Measurements from ENCODE around the gene PARVB. TPM values are rescaled to one million over a fixed set of nuclear protein-coding genes. Genes with fewer than 3 reads are reported as not detected.

PARVB gene
- polyA plus RNA-seq, 3 donors = 20.8 to 24.2 (median 23.5) TPM

DNA sequence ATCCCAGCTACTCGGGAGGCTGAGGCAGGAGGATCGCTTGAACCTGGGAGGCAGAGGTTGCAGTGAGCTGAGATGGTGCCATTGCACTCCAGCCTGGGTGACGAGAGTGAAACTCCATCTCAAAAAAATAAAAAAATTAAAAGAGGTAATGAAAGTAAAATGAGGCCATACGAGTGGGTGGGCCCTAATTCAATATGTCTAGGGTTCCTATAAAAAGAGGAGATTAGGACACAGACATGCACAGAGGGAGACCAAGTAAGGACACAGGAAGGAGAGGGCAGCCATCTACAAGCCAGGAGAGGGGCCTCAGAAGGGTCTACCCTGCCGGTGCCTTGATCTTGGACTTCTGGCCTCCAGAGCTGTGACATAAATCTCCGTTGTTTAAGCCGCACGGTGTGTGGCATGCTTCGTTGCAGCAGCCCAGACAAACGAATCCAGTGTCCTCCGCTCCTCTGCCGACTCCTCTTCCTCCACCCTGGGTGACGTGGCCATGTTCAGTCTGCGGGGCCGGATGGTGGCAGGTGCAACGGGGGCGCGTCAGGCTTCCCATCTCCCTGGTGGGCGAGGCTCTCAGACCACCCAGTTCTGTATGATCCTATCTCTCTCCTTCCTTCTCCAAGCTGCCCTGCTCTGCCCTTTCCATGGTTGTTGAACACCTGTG is 105.0 kb downstream of the PARVB start:
- no peak for DNase-seq (ENCODE audit: low read depth in 3 of 3, low spot score in 2 of 3)

- no peak for DNase-seq (ENCODE audit: low read depth in 3 of 3, low spot score in 2 of 3)
These were observed 105.5 kb downstream of the PARVB start for GRCh38 chr22:44129619-44129976.

GRCh38 chr22:44130076-44130711 is 106.1 kb downstream of the PARVB start:
- DNase-seq (ENCODE audit: low read depth in 3 of 3, low spot score in 2 of 3) = no peak

GRCh38 chr22:44131412-44131811 is 107.3 kb downstream of the PARVB start:
- no peak for DNase-seq (ENCODE audit: low read depth in 3 of 3, low spot score in 2 of 3)

DNA sequence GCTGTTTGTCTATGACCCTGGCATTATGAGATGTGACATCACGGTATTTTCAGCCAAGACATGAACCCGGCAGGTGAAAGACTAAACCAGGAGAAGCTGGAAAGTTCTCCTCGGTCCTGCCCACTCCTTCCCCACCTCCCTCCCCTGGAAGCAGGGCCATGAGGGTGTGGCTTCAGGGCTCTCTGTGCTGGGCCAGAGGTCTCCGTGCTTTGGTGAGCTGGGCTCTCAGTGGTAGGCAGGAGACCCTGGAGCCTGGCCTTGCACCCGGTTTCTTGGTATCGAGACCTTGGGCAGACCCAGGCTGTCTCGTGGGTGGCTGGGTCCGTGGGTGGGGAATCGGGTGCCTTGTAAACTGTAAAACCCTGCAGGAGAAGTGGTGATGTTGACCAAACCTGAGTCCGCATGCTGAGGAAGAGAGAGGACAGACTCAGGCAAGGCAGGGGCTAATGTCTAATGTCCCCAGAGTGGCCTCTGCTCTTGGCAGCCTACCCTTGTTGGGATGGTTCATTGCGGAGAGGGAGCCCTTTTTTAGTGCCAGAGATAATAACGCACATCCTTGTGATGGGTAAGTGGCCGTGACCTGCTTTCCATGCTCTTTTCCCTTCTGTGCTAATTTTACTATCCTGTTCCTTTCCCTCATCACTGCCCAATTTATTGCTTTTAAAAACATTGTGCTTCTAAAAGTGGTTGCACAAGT is 108.0 kb downstream of the PARVB start:
- no peak for DNase-seq (ENCODE audit: low read depth in 3 of 3, low spot score in 2 of 3)

- DNase-seq (ENCODE audit: low read depth in 3 of 3, low spot score in 2 of 3) = no peak
These were observed 108.6 kb downstream of the PARVB start for GRCh38 chr22:44132724-44133123.

DNA sequence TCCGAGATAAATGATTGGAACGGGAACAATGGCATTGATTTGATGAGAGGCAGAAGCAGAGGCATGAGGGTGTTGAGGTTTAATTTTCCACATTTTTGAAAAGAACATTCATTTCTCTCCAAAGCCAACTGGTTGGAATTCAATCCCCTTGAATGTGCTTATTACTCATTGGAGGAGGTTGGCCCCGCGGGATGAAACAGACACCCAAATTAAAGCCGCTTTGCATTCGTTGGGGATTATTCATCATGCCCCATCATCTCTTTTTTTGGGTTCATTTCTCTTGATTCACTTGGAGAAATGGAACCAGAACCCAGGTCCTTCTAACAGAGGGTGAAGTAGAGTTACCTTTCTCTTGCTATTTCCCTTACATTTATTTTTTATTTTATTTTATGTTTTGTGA is 109.1 kb downstream of the PARVB start:
- DNase-seq (ENCODE audit: low read depth in 3 of 3, low spot score in 2 of 3) = no peak

- no peak for DNase-seq (ENCODE audit: low read depth in 3 of 3, low spot score in 2 of 3)
These were observed 109.9 kb downstream of the PARVB start for GRCh38 chr22:44133901-44134571.

DNA sequence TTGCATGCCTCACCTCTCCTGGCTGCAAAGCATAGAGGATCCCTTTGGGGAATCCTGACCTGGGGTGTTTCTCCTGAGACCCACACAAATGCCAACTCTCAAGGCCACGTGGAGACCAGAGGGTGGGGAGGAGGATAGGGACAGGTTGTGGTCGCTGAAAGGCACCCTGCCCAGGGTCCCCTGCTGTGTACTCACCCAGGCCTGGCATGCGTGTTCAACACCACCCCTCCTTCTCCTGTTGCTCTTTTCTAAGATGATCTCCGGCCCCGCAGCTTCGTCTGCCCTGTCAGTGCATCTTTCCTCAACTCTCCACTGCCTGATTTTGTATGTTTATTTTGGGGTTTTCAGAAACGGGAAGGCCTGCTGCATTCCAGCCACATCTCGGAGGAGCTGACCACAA is 112.0 kb downstream of the PARVB start:
- no peak for DNase-seq (ENCODE audit: low read depth in 3 of 3, low spot score in 2 of 3)

- DNase-seq (ENCODE audit: low read depth in 3 of 3, low spot score in 2 of 3) = no peak
These were observed 112.7 kb downstream of the PARVB start for GRCh38 chr22:44136786-44137185.

GRCh38 chr22:44137415-44137814 is 113.3 kb downstream of the PARVB start:
- DNase-seq (ENCODE audit: low read depth in 3 of 3, low spot score in 2 of 3) = no peak

DNA sequence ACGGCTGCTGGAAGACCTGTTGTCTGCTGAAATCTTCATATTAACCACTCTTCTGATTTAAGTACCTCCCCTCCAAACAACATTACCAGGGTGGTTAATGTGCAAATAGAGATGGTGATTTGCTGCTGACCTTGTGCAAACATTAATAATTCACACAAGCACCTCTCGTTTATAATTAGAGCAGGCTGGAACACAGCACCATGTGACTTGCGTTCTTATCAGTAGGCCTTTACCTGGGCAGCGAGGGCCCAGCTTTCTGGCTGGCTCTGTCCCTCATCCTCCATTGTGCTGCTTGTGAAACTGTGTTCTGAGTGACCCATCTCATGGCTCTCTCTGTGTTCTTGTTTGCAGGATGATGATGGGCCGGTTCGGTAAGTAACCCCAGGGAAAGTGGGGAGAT is 115.7 kb downstream of the PARVB start:
- no peak for DNase-seq (ENCODE audit: low read depth in 3 of 3, low spot score in 2 of 3)

DNA sequence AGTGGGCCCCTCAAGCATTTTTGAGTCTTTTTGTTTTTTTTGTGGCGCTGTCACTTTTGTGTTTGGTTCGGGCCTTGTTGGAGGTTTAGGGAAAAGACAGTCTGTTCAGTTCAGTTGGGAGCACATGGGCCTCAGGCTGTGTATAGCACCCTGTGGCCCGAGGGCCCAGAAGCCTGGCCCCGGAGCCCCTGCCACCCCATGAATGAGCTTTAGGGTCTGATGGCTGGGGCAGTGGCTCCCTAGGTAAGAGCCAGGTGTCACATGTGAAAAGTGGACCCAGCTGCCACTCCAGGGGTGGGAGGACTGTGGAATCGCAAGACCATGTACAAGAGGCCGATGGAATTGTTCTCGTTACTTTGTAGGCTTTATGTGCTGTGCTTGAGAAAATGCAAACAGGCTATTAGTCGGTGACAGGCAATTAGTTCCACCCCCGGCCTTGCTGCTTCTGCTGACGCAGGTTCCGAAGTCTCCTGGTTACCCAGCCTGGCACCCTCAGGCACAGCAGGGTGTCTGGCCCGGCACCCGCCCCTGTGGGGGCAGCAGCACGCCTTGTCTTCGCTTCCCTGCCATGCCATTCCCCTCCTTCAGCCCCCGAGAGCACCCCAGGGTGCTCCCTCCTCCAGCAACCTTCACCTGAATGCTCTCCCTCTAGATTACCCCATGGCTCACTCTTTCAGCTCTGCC is 118.5 kb downstream of the PARVB start:
- DNase-seq (ENCODE audit: low read depth in 3 of 3, low spot score in 2 of 3) = no peak

GRCh38 chr22:44143105-44143474 is 119.0 kb downstream of the PARVB start:
- no peak for DNase-seq (ENCODE audit: low read depth in 3 of 3, low spot score in 2 of 3)

- DNase-seq (ENCODE audit: low read depth in 3 of 3, low spot score in 2 of 3) = no peak
These were observed 119.5 kb downstream of the PARVB start for GRCh38 chr22:44143579-44143978.

DNA sequence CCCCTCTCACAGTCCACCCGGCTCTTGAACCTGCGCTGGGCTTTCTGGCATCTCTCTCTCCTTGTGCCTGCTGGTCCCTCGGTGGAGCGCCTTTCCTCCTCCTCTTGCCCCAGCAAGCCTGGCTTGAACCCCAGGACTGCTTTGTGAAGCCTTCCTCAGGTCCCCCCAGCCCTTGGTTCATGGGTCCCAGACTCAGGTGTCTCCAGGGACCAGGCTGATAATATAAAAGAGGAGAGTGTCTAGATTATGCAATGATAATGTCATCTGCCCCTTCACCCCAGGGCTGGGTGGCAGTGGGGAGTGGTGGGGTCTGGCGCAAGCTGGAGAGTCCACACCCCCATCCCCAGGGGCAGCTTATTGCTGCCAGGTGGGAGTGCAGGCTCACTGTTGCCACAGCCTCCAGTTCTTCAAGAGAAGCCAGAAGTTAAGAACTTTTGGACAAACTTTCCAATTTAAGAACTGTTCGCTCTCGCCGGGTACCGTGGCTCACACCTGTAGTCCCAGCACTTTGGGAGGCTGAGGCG is 120.0 kb downstream of the PARVB start:
- DNase-seq (ENCODE audit: low read depth in 3 of 3, low spot score in 2 of 3) = no peak

DNA sequence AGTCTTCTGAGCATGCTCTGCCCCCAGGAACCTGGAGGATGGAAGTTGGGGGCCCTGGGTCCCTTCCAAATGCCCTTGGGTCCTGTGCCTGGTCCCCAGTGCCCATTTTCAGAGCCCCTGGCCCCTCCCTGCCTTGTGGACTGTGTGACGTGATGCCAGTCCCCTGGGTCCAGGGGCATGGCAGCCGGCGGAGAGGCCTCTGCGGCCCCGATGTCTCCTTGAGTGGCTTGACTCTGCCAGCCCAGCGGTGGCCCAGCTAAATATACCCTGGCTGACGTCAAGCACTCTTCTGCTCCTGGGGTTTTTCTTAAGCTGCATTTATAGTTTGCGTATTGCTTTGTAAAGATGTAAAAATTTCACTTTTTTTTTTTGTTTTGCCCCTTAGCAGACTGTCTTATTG is 121.4 kb downstream of the PARVB start:
- no peak for DNase-seq (ENCODE audit: low read depth in 3 of 3, low spot score in 2 of 3)

DNA sequence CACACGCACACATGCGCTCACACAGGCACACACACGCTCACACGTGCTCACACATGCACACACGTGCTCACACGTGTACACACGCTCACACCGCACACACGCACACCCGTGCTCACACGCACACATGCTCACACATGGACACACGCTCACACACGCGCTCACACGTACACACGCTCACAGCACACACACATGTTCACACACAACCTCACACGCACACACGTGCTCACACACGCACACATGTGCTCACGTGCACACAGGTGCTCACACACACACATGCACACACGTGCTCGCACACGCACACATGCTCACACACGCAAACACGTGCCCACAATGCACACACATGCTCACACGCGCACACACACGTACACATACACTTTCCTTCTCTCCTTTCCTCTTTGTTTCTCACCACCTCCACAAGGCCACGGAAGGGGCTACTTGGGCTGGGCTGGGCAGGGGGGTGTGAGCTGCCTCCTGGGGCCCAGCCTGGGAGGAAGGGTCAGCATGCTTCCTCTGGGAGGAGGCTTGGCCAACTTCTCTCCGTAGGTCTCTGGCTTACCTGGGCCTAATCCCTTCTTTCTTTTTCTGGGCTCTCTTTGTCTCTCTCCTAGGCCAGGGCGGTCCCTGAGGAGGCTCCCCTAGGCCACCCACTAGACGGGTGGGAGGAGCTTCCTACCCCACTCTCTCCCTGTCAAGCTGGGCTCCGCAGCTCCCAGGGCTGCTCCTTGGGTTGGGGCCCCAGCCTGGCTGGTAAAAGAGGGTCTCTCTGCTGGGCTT is 122.2 kb downstream of the PARVB start:
- no peak for DNase-seq (ENCODE audit: low read depth in 3 of 3, low spot score in 2 of 3)

GRCh38 chr22:44147008-44147645 is 123.0 kb downstream of the PARVB start:
- no peak for DNase-seq (ENCODE audit: low read depth in 3 of 3, low spot score in 2 of 3)
